GM12865 (cell line): ENCODE data around the gene PRTN3.

Experiments
- DNase-seq: peaks from one replicate; pipeline ENCODE4 v3.0.0; 2010; ENCODE audit warnings: low read depth
- H3K4me3 ChIP-seq: 2 replicates; pipeline ENCODE4 v1.5.1; 2011; ENCODE audit warnings: mild to moderate bottlenecking, low read depth, low read length, control low read depth
- CTCF ChIP-seq: IDR thresholded peaks from 2 replicates; pipeline ENCODE4 v1.5.1; 2011; ENCODE audit warnings: low read length, control low read depth, low read depth, inconsistent platforms; ENCODE audit not compliant: insufficient read depth; ENCODE audit errors: missing control alignments

The PRTN3 gene

DNA sequence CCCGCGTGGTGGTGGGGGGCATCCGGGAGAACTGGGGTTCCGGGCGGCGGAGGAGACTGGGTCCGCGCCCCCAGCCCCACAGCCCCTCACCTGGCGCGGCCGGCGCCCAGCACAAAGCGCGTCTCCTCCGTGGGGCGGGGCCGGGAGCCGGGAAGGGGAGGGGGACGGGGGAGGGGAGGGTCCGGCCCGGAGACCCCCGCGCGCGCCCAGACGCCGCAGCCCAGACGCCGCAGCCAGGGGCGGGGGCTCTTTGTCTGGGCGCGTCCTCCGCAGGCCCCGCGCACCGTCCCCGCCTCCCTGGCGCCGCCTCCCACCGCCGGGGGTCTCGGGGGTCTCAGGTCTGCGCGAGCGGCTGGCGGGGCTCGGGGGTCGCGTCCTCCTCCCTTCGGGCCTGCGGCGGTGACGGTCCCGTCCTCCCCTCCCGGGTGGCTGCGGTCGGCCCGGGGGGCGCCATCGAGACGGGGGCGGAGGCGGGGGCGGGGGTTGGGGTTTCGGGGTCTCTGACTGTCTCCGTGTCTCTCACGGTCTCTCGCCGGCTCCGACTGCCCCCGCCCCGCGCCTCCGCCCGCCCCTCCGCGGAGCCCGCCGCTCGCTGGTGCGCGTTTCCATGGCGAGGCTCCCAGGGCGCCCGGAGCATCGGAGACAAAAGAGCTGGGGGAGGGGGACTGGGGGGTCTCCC lies 18.8 kb upstream of the PRTN3 start, which contains the start of gene PLPPR3:
PLPPR3 (minus strand) TSS at position 131 of the 679 bp plus-strand sequence. CDS start 396 bp downstream, outside the sequence.
- H3K4me3 ChIP-seq: no peak within 1 kb of the TSS
- DNase-seq: no peak
- no peak for TF ChIP-seq CTCF

GRCh38 chr19:823565-824121 lies 17.2 kb upstream of the PRTN3 start:
- H3K4me3 ChIP-seq: no peak overlapping the region
- no peak for TF ChIP-seq CTCF
- DNase-seq: no peak

GRCh38 chr19:824885-825284 lies 15.9 kb upstream of the PRTN3 start:
- no peak for TF ChIP-seq CTCF
- no peak overlapping the region for H3K4me3 ChIP-seq
- DNase-seq: no peak

DNA sequence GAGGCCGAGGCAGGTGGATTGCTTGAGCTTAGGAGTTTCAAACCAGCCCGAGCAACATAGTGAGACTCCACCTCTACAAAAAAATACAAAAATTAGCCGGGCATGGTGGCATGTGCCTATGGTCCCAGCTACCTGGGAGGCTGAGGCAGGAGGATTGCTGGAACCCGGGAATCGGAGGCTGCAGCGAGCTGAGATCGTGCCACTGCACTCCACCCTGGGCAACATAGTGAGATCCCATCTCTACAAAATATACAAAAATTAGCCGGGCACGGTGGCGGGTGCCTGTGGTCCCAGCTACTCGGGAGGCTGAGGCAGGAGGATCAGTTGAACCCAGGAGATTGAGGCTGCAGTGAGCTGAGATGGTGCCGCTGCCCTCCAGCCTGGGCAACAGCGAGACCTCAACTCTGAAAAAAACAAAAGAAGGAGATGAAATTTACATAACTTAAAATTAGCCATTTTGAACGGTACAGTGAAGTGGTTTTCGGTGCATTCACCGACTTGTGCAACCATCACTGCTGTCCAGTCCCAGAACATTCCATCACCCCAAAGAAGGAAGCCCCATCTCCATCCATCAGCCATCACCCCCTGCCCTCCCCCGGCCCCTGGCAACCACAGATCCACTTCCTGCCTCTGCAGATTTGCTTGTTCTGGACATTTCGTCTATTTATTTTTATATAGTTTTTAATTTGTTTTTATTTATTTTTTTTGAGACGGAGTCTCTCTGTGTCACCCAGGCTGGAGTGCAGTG lies 14.7 kb upstream of the PRTN3 start:
- no peak for TF ChIP-seq CTCF
- no peak for DNase-seq
- no peak overlapping the region for H3K4me3 ChIP-seq

- no peak for DNase-seq
- H3K4me3 ChIP-seq: no peak overlapping the region
- TF ChIP-seq CTCF: no peak
Measured at GRCh38 chr19:827314-827709, 13.5 kb upstream of the PRTN3 start.

DNA sequence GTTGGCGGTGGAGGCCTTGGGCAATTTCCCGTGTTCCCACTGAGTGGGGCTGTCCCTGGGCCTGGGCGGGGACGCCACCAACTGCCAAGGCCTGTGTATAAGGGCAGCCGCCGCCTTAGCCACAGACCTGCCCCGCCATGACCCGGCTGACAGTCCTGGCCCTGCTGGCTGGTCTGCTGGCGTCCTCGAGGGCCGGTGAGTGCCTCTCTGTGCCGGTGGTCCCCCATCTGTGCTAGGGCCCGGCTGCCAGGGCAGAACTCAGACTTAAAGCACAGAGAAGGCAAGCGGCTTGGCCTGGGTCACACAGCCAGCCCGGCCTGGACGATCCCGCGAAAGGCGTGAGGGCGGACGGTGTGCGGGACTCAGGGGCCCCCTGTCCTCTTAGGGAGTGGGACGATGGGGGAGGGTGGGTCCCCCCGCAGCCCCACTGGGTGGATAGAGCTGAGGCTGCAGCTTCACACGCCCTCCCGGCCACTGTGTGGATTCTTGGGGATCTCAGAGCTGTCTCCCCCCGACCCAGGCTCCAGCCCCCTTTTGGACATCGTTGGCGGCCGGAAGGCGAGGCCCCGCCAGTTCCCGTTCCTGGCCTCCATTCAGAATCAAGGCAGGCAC lies 13.0 kb upstream of the PRTN3 start, which contains the start of gene AZU1:
AZU1 (plus strand) TSS at position 128 of the 612 bp plus-strand sequence; CDS start at position 138, 10 bp downstream.
- H3K4me3 ChIP-seq: no peak within 1 kb of the TSS
- TF ChIP-seq CTCF: no peak
- no peak for DNase-seq
